ENCODE data around the gene SWSAP1. TPM values are rescaled to one million over a fixed set of nuclear protein-coding genes. Genes with fewer than 3 reads are reported as not detected.
A peak's percentile ranks its signal among the peaks of the same experiment; 100 is the strongest.

SWSAP1 gene
- total RNA-seq, 6 experiments from 2014 or later: 1.4 to 2.7 (median 2.3) TPM

GRCh38 chr19:11364935-11365334 lies 9.5 kb upstream of the SWSAP1 start:
- WGBS (ENCODE audit: insufficient coverage, low coverage, low lambda C conversion rate, missing lambda C conversion rate): 80% methylated on average over 1 of the region's 5 CpGs
- Histone ChIP-seq H3K27me3 (no peaks in the 10 kb centered on the region), H3K9me3 (no peaks in the 10 kb centered on the region), H3K4me1 (peaks cover 0 to 18% (median 3%) of the 10 kb centered on the region in 4 donors), H3K36me3 (no peaks in the 10 kb centered on the region), H3K27ac (no peak overlapping the region), H3K4me3 (no peak overlapping the region)
- no peak for TF ChIP-seq POLR2A (IDR thresholded peaks at IDR 0.05)
- TF ChIP-seq CTCF (IDR thresholded peaks at IDR 0.05): no peak
- ATAC-seq (no peak), DNase-seq (no peak)
- intact Hi-C loops (cut with DNase I): no loop called here

- ATAC-seq: peak in 1 of 4 donors; percentile 57
- intact Hi-C loops (cut with DNase I): no loop called here
- 35% methylated on average over 4 of the region's 7 CpGs for WGBS (ENCODE audit: insufficient coverage, low coverage, low lambda C conversion rate, missing lambda C conversion rate)
- Histone ChIP-seq H3K4me1 (peaks cover 0 to 18% (median 3%) of the 10 kb centered on the region in 4 donors), H3K9me3 (no peaks in the 10 kb centered on the region), H3K27ac (no peak overlapping the region), H3K4me3 (no peak overlapping the region), H3K36me3 (no peaks in the 10 kb centered on the region), H3K27me3 (no peaks in the 10 kb centered on the region)
- no peak for TF ChIP-seq CTCF (IDR thresholded peaks at IDR 0.05)
- TF ChIP-seq POLR2A (IDR thresholded peaks at IDR 0.05): no peak
- DNase-seq: no peak
These were observed 8.8 kb upstream of the SWSAP1 start for GRCh38 chr19:11365557-11366117.

GRCh38 chr19:11367528-11367927 lies 6.9 kb upstream of the SWSAP1 start:
- no peak for ATAC-seq
- WGBS (ENCODE audit: insufficient coverage, low coverage, low lambda C conversion rate, missing lambda C conversion rate): 71% methylated on average over 1 of the region's 2 CpGs
- intact Hi-C loops (cut with DNase I): no loop called here

GRCh38 chr19:11370744-11371143 lies 3.7 kb upstream of the SWSAP1 start:
- DNase-seq (no peak), ATAC-seq (no peak)
- H3K9me3 ChIP-seq: no peaks in the 10 kb centered on the region

More at GRCh38 chr19:11367528-11367927, 6.9 kb upstream of the SWSAP1 start:
- no peaks in the 10 kb centered on the region for H3K36me3 ChIP-seq
- TF ChIP-seq CTCF (IDR thresholded peaks at IDR 0.05): no peak
- no peaks in the 10 kb centered on the region for H3K27me3 ChIP-seq
- no peak overlapping the region for H3K4me3 ChIP-seq
- no peak for DNase-seq
- peaks cover 0 to 7% (median 0%) of the 10 kb centered on the region in 4 donors for H3K4me1 ChIP-seq
- H3K9me3 ChIP-seq: no peaks in the 10 kb centered on the region
- no peak overlapping the region for H3K27ac ChIP-seq

More at GRCh38 chr19:11370744-11371143, 3.7 kb upstream of the SWSAP1 start:
- no peak for TF ChIP-seq POLR2A (IDR thresholded peaks at IDR 0.05)
- TF ChIP-seq CTCF (IDR thresholded peaks at IDR 0.05): no peak
- no peak overlapping the region for H3K4me3 ChIP-seq
- H3K36me3 ChIP-seq: no peaks in the 10 kb centered on the region
- no peaks in the 10 kb centered on the region for H3K27me3 ChIP-seq
- WGBS (ENCODE audit: insufficient coverage, low coverage, low lambda C conversion rate, missing lambda C conversion rate): 90% methylated on average over 2 of the region's 2 CpGs
- intact Hi-C loops (cut with DNase I): no loop called here
- peaks cover 0 to 10% (median 4%) of the 10 kb centered on the region in 4 donors for H3K4me1 ChIP-seq
- H3K27ac ChIP-seq: no peak overlapping the region
